Brain microvascular endothelial cell (primary cell): ENCODE measurements around the gene OR13J1.

ENCODE experiments used
- DNase-seq: peaks from one replicate; pipeline ENCODE4 v3.0.0-alpha.2; 2020
- H3K27ac ChIP-seq: fragments of 250-450 bp; sonication (Bioruptor Pico); 2 replicates; pipeline ENCODE4 v1.5.1; 2020; ENCODE audit warnings: mild to moderate bottlenecking, moderate library complexity
- H3K27me3 ChIP-seq: fragments of 250-450 bp; sonication (Bioruptor Pico); replicated peaks from 2 replicates; pipeline ENCODE4 v1.5.1; 2020; ENCODE audit warnings: mild to moderate bottlenecking
- H3K36me3 ChIP-seq: fragments of 250-450 bp; sonication (Bioruptor Pico); replicated peaks from 2 replicates; pipeline ENCODE4 v1.5.1; 2020; ENCODE audit warnings: mild to moderate bottlenecking
- H3K4me3 ChIP-seq: 2 replicates; pipeline ENCODE4 v1.5.1; 2011; ENCODE audit warnings: low read depth, mild to moderate bottlenecking, control low read depth, low read length, moderate library complexity
- CTCF ChIP-seq: IDR thresholded peaks from 2 replicates; pipeline ENCODE4 v1.5.1; 2011; ENCODE audit warnings: low read depth, mild to moderate bottlenecking, moderate library complexity, low read length, control low read depth, inconsistent platforms; ENCODE audit errors: missing control alignments
- in situ Hi-C: cut with HindIII; loops from 2 replicates; pipeline ENCODE4 v1.10.0; 2017; ENCODE audit warnings: low sequenced_read_pairs, low pct_ligation_motif_present

OR13J1 gene

DNA sequence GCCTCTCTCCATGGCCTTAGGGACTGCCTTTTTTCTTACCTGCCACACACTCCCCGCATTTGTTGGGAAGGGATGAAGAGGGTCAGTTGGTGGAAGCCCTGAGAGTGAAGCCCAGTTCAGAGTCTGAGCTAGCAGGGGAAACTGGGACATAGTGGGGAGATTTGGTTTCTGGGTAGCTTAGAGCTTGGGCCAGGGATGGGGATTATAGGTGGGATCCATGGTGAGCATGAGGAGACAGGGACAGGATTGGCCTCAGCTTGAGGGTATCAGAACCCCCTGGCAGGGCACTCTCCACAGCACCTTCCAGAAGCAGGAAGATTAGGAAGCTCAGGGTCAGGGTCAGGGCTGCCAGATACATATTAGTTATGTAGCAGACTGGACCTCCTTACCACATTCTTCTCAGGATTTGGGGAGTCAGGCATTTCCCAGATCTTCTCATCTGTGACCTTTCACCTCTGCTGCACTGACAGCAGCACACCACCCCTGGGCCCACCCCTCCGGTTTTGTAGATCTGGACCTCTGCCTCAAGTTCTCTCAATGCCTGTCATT lies 17.9 kb downstream of the OR13J1 start:
- TF ChIP-seq CTCF = no peak
- no peaks in the 10 kb centered on the region for H3K36me3 ChIP-seq
- no peak overlapping the region for H3K4me3 ChIP-seq
- DNase-seq = no peak
- H3K27ac ChIP-seq = no peak overlapping the region
- in situ Hi-C loops = no loop called here
- no peaks in the 10 kb centered on the region for H3K27me3 ChIP-seq

- Histone ChIP-seq H3K27ac (no peak overlapping the region), H3K4me3 (no peak overlapping the region)
Measured at GRCh38 chr9:35847792-35848572, 22.2 kb downstream of the OR13J1 start.

DNA sequence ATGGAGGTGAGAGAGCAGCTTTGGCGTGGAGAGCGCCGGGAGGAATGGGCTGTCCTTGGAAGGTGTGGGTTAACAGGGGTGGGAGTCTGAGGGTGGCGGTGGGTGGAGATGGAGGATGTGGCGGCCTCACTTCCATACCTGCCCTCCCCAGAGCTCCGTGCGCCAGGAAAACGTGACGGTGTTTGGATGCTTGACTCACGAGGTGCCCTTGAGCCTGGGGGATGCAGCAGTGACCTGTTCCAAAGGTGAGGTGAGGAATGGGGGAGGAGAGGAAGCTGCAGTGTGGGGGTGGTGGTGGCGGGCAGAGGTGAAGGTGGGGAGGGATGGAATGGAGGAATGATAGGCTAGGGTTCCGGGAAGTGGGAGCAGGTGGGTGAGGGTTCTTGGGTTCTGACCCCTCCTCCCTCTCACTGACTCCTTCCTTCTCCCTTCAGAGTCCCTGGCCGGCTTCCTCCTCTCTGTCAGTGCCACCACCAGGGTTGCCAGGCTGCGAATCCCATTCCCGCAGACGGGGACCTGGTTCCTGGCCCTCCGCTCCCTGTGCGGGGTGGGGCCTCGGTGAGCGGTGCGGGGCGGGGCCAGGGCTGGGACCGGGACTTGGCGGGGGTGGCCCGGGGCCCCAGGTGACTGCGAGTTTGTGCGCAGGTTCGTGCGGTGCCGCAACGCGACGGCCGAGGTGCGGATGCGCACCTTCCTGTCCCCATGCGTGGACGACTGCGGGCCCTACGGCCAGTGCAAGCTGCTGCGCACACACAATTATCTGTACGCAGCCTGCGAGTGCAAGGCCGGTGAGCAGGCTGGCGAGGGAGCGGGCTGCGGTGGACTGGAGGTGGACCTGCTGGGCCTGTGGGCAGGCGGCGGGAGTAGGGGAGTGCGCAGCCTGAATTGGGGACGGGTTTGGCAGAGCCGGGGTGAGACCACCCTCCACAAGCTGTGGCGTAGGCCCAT lies 24.1 kb downstream of the OR13J1 start:
- H3K4me3 ChIP-seq = no peak overlapping the region
- in situ Hi-C loops = no loop called here
- no peak overlapping the region for H3K27ac ChIP-seq
- no peak for TF ChIP-seq CTCF
- no peaks in the 10 kb centered on the region for H3K36me3 ChIP-seq
- DNase-seq = no peak
- H3K27me3 ChIP-seq = no peaks in the 10 kb centered on the region

More at GRCh38 chr9:35847792-35848572, 22.2 kb downstream of the OR13J1 start:
- in situ Hi-C loops = no loop called here
- peak; percentile 74 for DNase-seq
- H3K36me3 ChIP-seq = no peaks in the 10 kb centered on the region
- H3K27me3 ChIP-seq = no peaks in the 10 kb centered on the region
- TF ChIP-seq CTCF = no peak

- in situ Hi-C loops = no loop called here
- H3K27ac ChIP-seq = no peak overlapping the region
- TF ChIP-seq CTCF = no peak
- H3K27me3 ChIP-seq = no peaks in the 10 kb centered on the region
- H3K4me3 ChIP-seq = no peak overlapping the region
- peak; percentile 86 for DNase-seq
- H3K36me3 ChIP-seq = no peaks in the 10 kb centered on the region
Measured at GRCh38 chr9:35844628-35845270, 25.5 kb downstream of the OR13J1 start.

DNA sequence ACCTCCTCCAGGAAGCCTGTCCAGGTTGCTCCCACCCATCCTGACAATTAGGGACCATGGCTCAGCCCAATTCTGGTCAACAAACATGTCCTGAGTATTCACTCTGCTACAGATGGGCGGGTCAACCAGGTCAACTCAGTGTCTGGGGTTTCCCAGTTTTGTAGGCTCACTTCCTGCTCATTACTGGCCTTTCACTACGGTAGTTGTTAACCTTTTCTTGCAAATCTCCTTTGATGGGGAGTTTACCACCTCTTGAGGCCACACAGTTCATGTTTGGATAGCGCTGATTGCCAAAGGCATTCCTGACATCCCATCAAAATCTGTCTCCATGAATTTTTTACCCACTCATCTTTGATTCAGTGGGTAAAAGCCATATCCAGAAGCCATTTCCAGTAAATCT lies 27.4 kb downstream of the OR13J1 start:
- H3K27ac ChIP-seq = no peak overlapping the region
- no peak for TF ChIP-seq CTCF
- no peak for DNase-seq
- H3K36me3 ChIP-seq = no peaks in the 10 kb centered on the region
- no peak overlapping the region for H3K4me3 ChIP-seq
- in situ Hi-C loops = no loop called here
- H3K27me3 ChIP-seq = no peaks in the 10 kb centered on the region
